AG09309 (cell line): ENCODE measurements around the gene EEF1G.
"Not testable (repeated sequence)": the region's sequence is repeated elsewhere in the genome, so short reads cannot be mapped to it uniquely, and the experiment has no call there.

Source experiments
- DNase-seq: peaks from one replicate; pipeline ENCODE4 v3.0.0-alpha.2; 2010; ENCODE audit warnings: low read depth
- H3K4me3 ChIP-seq: 2 replicates; pipeline ENCODE4 v1.5.1; 2011; ENCODE audit warnings: mild to moderate bottlenecking, low read depth, low read length, moderate library complexity; ENCODE audit not compliant: control insufficient read depth
- CTCF ChIP-seq: IDR thresholded peaks from 2 replicates; pipeline ENCODE4 v1.5.1; 2011; ENCODE audit warnings: mild to moderate bottlenecking, low read depth, low read length, inconsistent platforms; ENCODE audit not compliant: insufficient read depth, control insufficient read depth; ENCODE audit errors: missing control alignments

The EEF1G gene

GRCh38 chr11:62588966-62589637, 15.4 kb upstream of the EEF1G start:
- H3K4me3 ChIP-seq, result no peak overlapping the region
- TF ChIP-seq CTCF, result peak; percentile 30
- DNase-seq, result no peak

GRCh38 chr11:62585356-62585755, 11.7 kb upstream of the EEF1G start:
- DNase-seq, H3K4me3 ChIP-seq: not testable (repeated sequence)

- H3K4me3 ChIP-seq, DNase-seq: not testable (repeated sequence)
Measured at GRCh38 chr11:62581735-62582134, 8.0 kb upstream of the EEF1G start.

- no peak for DNase-seq
- H3K4me3 ChIP-seq, result no peak overlapping the region
- no peak for TF ChIP-seq CTCF
Measured at GRCh38 chr11:62580959-62581715, 7.4 kb upstream of the EEF1G start.

GRCh38 chr11:62579252-62579651, 5.6 kb upstream of the EEF1G start:
- no peak for TF ChIP-seq CTCF
- DNase-seq, result no peak
- H3K4me3 ChIP-seq, result no peak overlapping the region

GRCh38 chr11:62578541-62578940, 4.8 kb upstream of the EEF1G start:
- DNase-seq, result no peak
- H3K4me3 ChIP-seq, result no peak overlapping the region
- no peak for TF ChIP-seq CTCF

GRCh38 chr11:62577046-62577714, 3.5 kb upstream of the EEF1G start:
- TF ChIP-seq CTCF, result no peak
- no peak overlapping the region for H3K4me3 ChIP-seq
- DNase-seq, result no peak
